Smooth muscle cell (in vitro differentiated cells): ENCODE measurements around the gene CLCN6. TPM values are rescaled to one million over a fixed set of nuclear protein-coding genes. Genes with fewer than 3 reads are reported as not detected.

Experiments used
- DNase-seq: peaks from one replicate; lab custom pipeline; 2025; ENCODE audit not compliant: unreplicated experiment; lab: John Stamatoyannopoulos, UW
- H2AFZ ChIP-seq: fragments of 200-600 bp; sonication (generic); 2 replicates; pipeline ENCODE4 v1.6.0; 2016; ENCODE audit warnings: antibody characterized with exemption, low read depth, mild to moderate bottlenecking
- H3F3A ChIP-seq: fragments of 200-600 bp; sonication (generic); 2 replicates; pipeline ENCODE4 v1.6.0; 2017; ENCODE audit warnings: antibody characterized with exemption, low read depth
- H3K27ac ChIP-seq: fragments of 200-600 bp; sonication (generic); 2 replicates; pipeline ENCODE4 v1.5.1; 2016; ENCODE audit warnings: low read depth, mild to moderate bottlenecking
- H3K27me3 ChIP-seq: fragments of 200-600 bp; sonication (generic); 2 replicates; pipeline ENCODE4 v1.6.1; 2016; ENCODE audit warnings: low read depth, mild to moderate bottlenecking
- H3K36me3 ChIP-seq: fragments of 200-600 bp; sonication (generic); 2 replicates; pipeline ENCODE4 v1.5.1; 2016; ENCODE audit warnings: low read depth
- H3K4me1 ChIP-seq: fragments of 200-600 bp; sonication (generic); 2 replicates; pipeline ENCODE4 v1.5.1; 2016; ENCODE audit warnings: low read depth
- H3K4me2 ChIP-seq: fragments of 200-600 bp; sonication (generic); 2 replicates; pipeline ENCODE4 v1.6.0; 2016; ENCODE audit warnings: mild to moderate bottlenecking
- H3K4me3 ChIP-seq: fragments of 200-600 bp; sonication (generic); 2 replicates; pipeline ENCODE4 v1.5.1; 2016; ENCODE audit warnings: mild to moderate bottlenecking
- H3K79me2 ChIP-seq: fragments of 200-600 bp; sonication (generic); 2 replicates; pipeline ENCODE4 v1.6.0; 2016; ENCODE audit warnings: low read depth, mild to moderate bottlenecking
- H3K9ac ChIP-seq: fragments of 200-600 bp; sonication (generic); 2 replicates; pipeline ENCODE4 v1.6.0; 2016; ENCODE audit warnings: low read depth
- H3K9me3 ChIP-seq: fragments of 200-600 bp; sonication (generic); replicated peaks from 2 replicates; pipeline ENCODE4 v1.5.1; 2016; ENCODE audit warnings: low read depth
- H4K20me1 ChIP-seq: fragments of 200-600 bp; sonication (generic); 2 replicates; pipeline ENCODE4 v1.6.0; 2016; ENCODE audit warnings: low read depth
- CTCF ChIP-seq: fragments of 200-600 bp; sonication (generic); IDR thresholded peaks from 2 replicates; pipeline ENCODE4 v1.5.1; 2017; ENCODE audit warnings: borderline replicate concordance, mild to moderate bottlenecking, antibody characterized with exemption; ENCODE audit not compliant: insufficient read depth, poor library complexity, severe bottlenecking
- WGBS: methylation state at CpG from one replicate; pipeline ENCODE4 v1.1.7; 2016; ENCODE audit warnings: low lambda C conversion rate; 5-methylcytosine and 5-hydroxymethylcytosine counted together
- polyA plus RNA-seq: library from polyadenylated mRNA; unstranded; fragments of >200 nt; fragmentation: Nextera tagmentation; extraction: Ambion mirVana; gene quantifications from 2 replicates; pipeline ENCODE4 v1.2.1, GENCODE V29; 2016
- total RNA-seq: library from RNA; depleted of rRNA; stranded (reverse); fragments of >200 nt; gene quantifications from 2 replicates; pipeline ENCODE4 v1.2.3, GENCODE V29; 2014

Gene CLCN6
- total and polyA plus RNA-seq, 2 experiments from 2014 or later = 9.9 to 13.6 TPM

- H3F3A ChIP-seq = no peaks in the 10 kb centered on the region
- TF ChIP-seq CTCF = no peak
- no peaks in the 10 kb centered on the region for H3K79me2 ChIP-seq
- no peaks in the 10 kb centered on the region for H3K4me1 ChIP-seq
- H2AFZ ChIP-seq = no peak overlapping the region
- H3K9ac ChIP-seq = no peak overlapping the region
- no peak for DNase-seq
- H3K27ac ChIP-seq = no peak overlapping the region
- no peaks in the 10 kb centered on the region for H4K20me1 ChIP-seq
- H3K27me3 ChIP-seq = no peaks in the 10 kb centered on the region
- no peaks in the 10 kb centered on the region for H3K36me3 ChIP-seq
- 94% methylated on average over 12 of the region's 15 CpGs for WGBS
- no peak overlapping the region for H3K4me3 ChIP-seq
- H3K4me2 ChIP-seq = no peak overlapping the region
- no peaks in the 10 kb centered on the region for H3K9me3 ChIP-seq
Observed at GRCh38 chr1:11778844-11779623, 27.0 kb upstream of the CLCN6 start.

- no peaks in the 10 kb centered on the region for H4K20me1 ChIP-seq
- no peak for DNase-seq
- H3K27ac ChIP-seq = no peak overlapping the region
- H3K4me2 ChIP-seq = no peak overlapping the region
- no peaks in the 10 kb centered on the region for H3F3A ChIP-seq
- no peak overlapping the region for H2AFZ ChIP-seq
- no peak overlapping the region for H3K4me3 ChIP-seq
- H3K36me3 ChIP-seq = no peaks in the 10 kb centered on the region
- H3K4me1 ChIP-seq = peaks cover under 1% of the 10 kb centered on the region
- no peak overlapping the region for H3K9ac ChIP-seq
- no peaks in the 10 kb centered on the region for H3K9me3 ChIP-seq
- H3K79me2 ChIP-seq = no peaks in the 10 kb centered on the region
- TF ChIP-seq CTCF = no peak
- WGBS = 89% methylated on average over 13 of the region's 13 CpGs
- H3K27me3 ChIP-seq = no peaks in the 10 kb centered on the region
Observed at GRCh38 chr1:11779715-11780379, 26.1 kb upstream of the CLCN6 start.

GRCh38 chr1:11780380-11781147, 25.4 kb upstream of the CLCN6 start:
- H3K27ac ChIP-seq = no peak overlapping the region
- no peak overlapping the region for H3K4me3 ChIP-seq
- H3K9ac ChIP-seq = no peak overlapping the region
- DNase-seq = no peak
- no peak overlapping the region for H2AFZ ChIP-seq
- no peaks in the 10 kb centered on the region for H3K9me3 ChIP-seq
- H3K4me2 ChIP-seq = no peak overlapping the region
- WGBS = 77% methylated on average over 8 of the region's 10 CpGs
- H3F3A ChIP-seq = no peaks in the 10 kb centered on the region
- no peaks in the 10 kb centered on the region for H3K79me2 ChIP-seq
- no peaks in the 10 kb centered on the region for H4K20me1 ChIP-seq
- no peaks in the 10 kb centered on the region for H3K27me3 ChIP-seq
- TF ChIP-seq CTCF = no peak
- H3K36me3 ChIP-seq = no peaks in the 10 kb centered on the region
- H3K4me1 ChIP-seq = peaks cover 3% of the 10 kb centered on the region
